OCI-LY3 (cell line): ENCODE measurements around the gene FMN1.

Experiments
- EZH2phosphoT487 ChIP-seq: fragments of 200-600 bp; shearing (Covaris generic); IDR thresholded peaks from 2 replicates; pipeline ENCODE4 v1.6.1; 2018; ENCODE audit warnings: antibody characterized with exemption, mixed run types, low read depth
- TF ChIP-seq, protein P1 (sequence below): fragments of 200-600, 300-600 bp; sonication (generic); IDR thresholded peaks from 2 replicates; pipeline ENCODE4 v1.5.1; 2014; ENCODE audit warnings: antibody characterized with exemption, low read length, low read depth

DNA sequence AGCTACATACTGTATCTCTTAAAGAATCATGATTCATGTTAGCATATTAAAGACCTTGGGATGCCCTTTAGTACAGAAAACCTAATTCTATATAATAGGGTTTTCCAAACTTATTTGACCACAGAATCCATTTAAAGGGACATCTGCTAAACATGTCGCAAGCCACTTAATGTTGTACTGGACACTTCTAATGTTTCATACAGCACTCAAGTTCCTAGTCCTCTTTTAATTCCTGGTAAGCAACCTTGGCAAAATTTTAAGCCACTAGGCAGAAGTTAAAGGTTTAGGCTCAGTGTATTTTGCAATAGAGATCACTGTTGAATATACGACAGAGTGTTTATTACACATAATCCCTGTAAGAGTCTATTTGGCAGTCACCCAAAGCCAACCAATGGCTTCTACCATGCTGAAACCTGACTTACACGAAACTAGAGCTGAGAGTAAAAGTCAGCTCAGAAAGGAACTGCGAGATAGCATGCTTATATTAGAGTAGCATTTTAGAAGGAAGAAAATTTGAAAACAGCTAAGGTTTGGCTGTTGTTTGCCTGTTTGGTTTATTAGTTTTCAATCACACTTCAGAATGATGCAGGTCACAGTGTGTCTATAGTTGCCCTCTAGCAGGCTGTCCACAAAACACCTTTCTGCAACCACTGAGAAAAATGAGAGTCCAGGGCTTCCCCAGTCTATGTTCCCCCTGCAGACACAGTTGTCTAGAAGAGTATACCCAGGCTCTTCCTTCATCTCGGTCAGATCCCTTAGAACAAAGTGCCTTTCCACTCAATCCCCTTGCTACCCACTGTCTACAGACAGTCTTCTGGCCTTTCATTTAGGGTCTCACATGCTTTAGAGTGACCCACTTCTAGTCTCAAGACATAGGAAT lies 104.4 kb downstream of the FMN1 start:
- TF ChIP-seq, protein P1, sequence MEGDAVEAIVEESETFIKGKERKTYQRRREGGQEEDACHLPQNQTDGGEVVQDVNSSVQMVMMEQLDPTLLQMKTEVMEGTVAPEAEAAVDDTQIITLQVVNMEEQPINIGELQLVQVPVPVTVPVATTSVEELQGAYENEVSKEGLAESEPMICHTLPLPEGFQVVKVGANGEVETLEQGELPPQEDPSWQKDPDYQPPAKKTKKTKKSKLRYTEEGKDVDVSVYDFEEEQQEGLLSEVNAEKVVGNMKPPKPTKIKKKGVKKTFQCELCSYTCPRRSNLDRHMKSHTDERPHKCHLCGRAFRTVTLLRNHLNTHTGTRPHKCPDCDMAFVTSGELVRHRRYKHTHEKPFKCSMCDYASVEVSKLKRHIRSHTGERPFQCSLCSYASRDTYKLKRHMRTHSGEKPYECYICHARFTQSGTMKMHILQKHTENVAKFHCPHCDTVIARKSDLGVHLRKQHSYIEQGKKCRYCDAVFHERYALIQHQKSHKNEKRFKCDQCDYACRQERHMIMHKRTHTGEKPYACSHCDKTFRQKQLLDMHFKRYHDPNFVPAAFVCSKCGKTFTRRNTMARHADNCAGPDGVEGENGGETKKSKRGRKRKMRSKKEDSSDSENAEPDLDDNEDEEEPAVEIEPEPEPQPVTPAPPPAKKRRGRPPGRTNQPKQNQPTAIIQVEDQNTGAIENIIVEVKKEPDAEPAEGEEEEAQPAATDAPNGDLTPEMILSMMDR: no peak
- TF ChIP-seq EZH2phosphoT487: no peak
